CD8-positive, alpha-beta memory T cell (primary cell): ENCODE data around the gene FOXE1. TPM values are rescaled to one million over a fixed set of nuclear protein-coding genes. Genes with fewer than 3 reads are reported as not detected.

Experiments used
- CTCF ChIA-PET: fragments of 350-600 bp; sonication (Branson Sonifier 250); formaldehyde crosslinking; loops from one replicate; lab custom pipeline; 2021; ENCODE audit warnings: antibody characterized with exemption; lab: Charles Lee
- POLR2A ChIA-PET: fragments of 350-600 bp; sonication (Branson Sonifier 250); formaldehyde crosslinking; loops from one replicate; lab custom pipeline; 2021; ENCODE audit warnings: antibody characterized with exemption; lab: Charles Lee
- DNase-seq, 5 donors: peaks; one replicate each; pipeline versions ENCODE4 v3.0.0 to v3.0.0-alpha.2; 2020 to 2022; ENCODE audit warnings: mixed read lengths in 1 of 5
- H3K27ac ChIP-seq: one replicate; pipeline ENCODE4 v1.7.0; 2013; ENCODE audit warnings: low read depth, mild to moderate bottlenecking, low read length, moderate library complexity
- H3K27me3 ChIP-seq: 2 replicates; pipeline ENCODE4 v1.7.0; 2013; ENCODE audit warnings: low read length, mild to moderate bottlenecking; ENCODE audit not compliant: insufficient read depth, poor library complexity, severe bottlenecking
- H3K36me3 ChIP-seq: 2 replicates; pipeline ENCODE4 v1.7.0; 2013; ENCODE audit warnings: mild to moderate bottlenecking, low read length, moderate library complexity; ENCODE audit not compliant: insufficient read depth
- H3K4me1 ChIP-seq: 2 replicates; pipeline ENCODE4 v1.7.0; 2013; ENCODE audit warnings: mild to moderate bottlenecking, low read length, moderate library complexity; ENCODE audit not compliant: insufficient read depth
- H3K4me3 ChIP-seq: 2 replicates; pipeline ENCODE4 v1.7.0; 2013; ENCODE audit warnings: mild to moderate bottlenecking, low read length
- H3K9me3 ChIP-seq: 2 replicates; pipeline ENCODE4 v1.7.0; 2013; ENCODE audit warnings: mild to moderate bottlenecking, low read length
- H3K27ac Mint-ChIP-seq, 8 donors: one replicate each; pipeline ENCODE4 v1.8.0; 2020 to 2021; ENCODE audit warnings: mixed read lengths in 8 of 8, mild to moderate bottlenecking in 6 of 8, inconsistent platforms in 3 of 8, moderate library complexity in 3 of 8
- H3K27me3 Mint-ChIP-seq, 2 donors: one replicate each; pipeline ENCODE4 v1.8.0; 2020 to 2021; ENCODE audit warnings: mixed read lengths in 2 of 2, mild to moderate bottlenecking in 1 of 2, moderate library complexity in 1 of 2
- H3K36me3 Mint-ChIP-seq, 3 donors: one replicate each; pipeline ENCODE4 v1.8.0; 2020 to 2021; ENCODE audit warnings: mixed read lengths in 3 of 3, inconsistent platforms in 1 of 3, mild to moderate bottlenecking in 1 of 3
- H3K4me1 Mint-ChIP-seq, 3 donors: one replicate each; pipeline ENCODE4 v1.8.0; 2020 to 2021; ENCODE audit warnings: mixed read lengths in 3 of 3, inconsistent platforms in 1 of 3, mild to moderate bottlenecking in 1 of 3
- H3K4me3 Mint-ChIP-seq, 7 donors: one replicate each; pipeline ENCODE4 v1.8.0; 2020 to 2021; ENCODE audit warnings: mixed read lengths in 7 of 7, mild to moderate bottlenecking in 6 of 7, moderate library complexity in 4 of 7, inconsistent platforms in 2 of 7
- H3K9me3 Mint-ChIP-seq, 5 donors: one replicate each; pipeline ENCODE4 v1.8.0; 2020 to 2022; ENCODE audit warnings: mixed read lengths in 5 of 5, mild to moderate bottlenecking in 3 of 5, moderate library complexity in 2 of 5, inconsistent platforms in 1 of 5
- polyA plus RNA-seq: library from polyadenylated mRNA; unstranded; fragments of 300-500 nt; fragmentation: Illumina TruSeq; gene quantifications from one replicate; pipeline ENCODE4 v1.2.3, GENCODE V29; 2021
- total RNA-seq, 2 experiments: library from RNA; stranded (reverse); gene quantifications; one replicate each; pipeline ENCODE4 v1.2.3, GENCODE V29; 2021

The FOXE1 gene
- total and polyA plus RNA-seq, 3 experiments from 2014 or later, result 0.07 TPM; not detected in 2

- H3K4me3 Mint-ChIP-seq, result peak overlapping the region; percentile 60 to 80 (median 71)
- peaks cover 69 to 88% of the 10 kb centered on the region in 2 donors for H3K27me3 Mint-ChIP-seq
- Histone ChIP-seq H3K4me1 (peaks cover 26% of the 10 kb centered on the region), H3K27me3 (peaks cover 50% of the 10 kb centered on the region), H3K36me3 (no peaks in the 10 kb centered on the region), H3K27ac (no peak overlapping the region), H3K4me3 (peak overlapping the region; percentile 33), H3K9me3 (no peaks in the 10 kb centered on the region)
- peaks cover 0 to 3% (median 0%) of the 10 kb centered on the region in 5 donors for H3K9me3 Mint-ChIP-seq
- peaks cover 20 to 34% (median 23%) of the 10 kb centered on the region in 3 donors for H3K4me1 Mint-ChIP-seq
- H3K36me3 Mint-ChIP-seq, result no peaks in the 10 kb centered on the region
- H3K27ac Mint-ChIP-seq, result peak overlapping the region in 1 of 8 donors; percentile 49
- ChIA-PET CTCF (no interaction called here), POLR2A (no interaction called here)
- peak in 1 of 5 donors; percentile 25 for DNase-seq
Observed at GRCh38 chr9:97848480-97849237, 4.4 kb upstream of the FOXE1 start.

- ChIA-PET POLR2A (no interaction called here), CTCF (no interaction called here)
- no peak for DNase-seq
- Histone ChIP-seq H3K4me3 (no peak overlapping the region), H3K9me3 (no peaks in the 10 kb centered on the region), H3K27me3 (peaks cover 54% of the 10 kb centered on the region), H3K27ac (no peak overlapping the region), H3K4me1 (peaks cover 28% of the 10 kb centered on the region), H3K36me3 (no peaks in the 10 kb centered on the region)
- Mint-ChIP-seq H3K27me3 (peaks cover 69 to 85% of the 10 kb centered on the region in 2 donors), H3K4me1 (peaks cover 23 to 38% (median 23%) of the 10 kb centered on the region in 3 donors), H3K9me3 (peaks cover 0 to 3% (median 0%) of the 10 kb centered on the region in 5 donors), H3K36me3 (peaks cover 0 to 3% (median 0%) of the 10 kb centered on the region in 3 donors), H3K27ac (no peak overlapping the region), H3K4me3 (peak overlapping the region in 1 of 7 donors; percentile 76)
Observed at GRCh38 chr9:97849980-97850379, 3.0 kb upstream of the FOXE1 start.

- Mint-ChIP-seq H3K4me1 (peaks cover 23 to 38% (median 23%) of the 10 kb centered on the region in 3 donors), H3K27ac (no peak overlapping the region), H3K27me3 (peaks cover 70 to 85% of the 10 kb centered on the region in 2 donors), H3K4me3 (peak overlapping the region in 2 of 7 donors; percentile 3 to 75), H3K9me3 (peaks cover 0 to 3% (median 0%) of the 10 kb centered on the region in 5 donors), H3K36me3 (peaks cover 0 to 3% (median 0%) of the 10 kb centered on the region in 3 donors)
- Histone ChIP-seq H3K27me3 (peaks cover 63% of the 10 kb centered on the region), H3K36me3 (no peaks in the 10 kb centered on the region), H3K4me1 (peaks cover 31% of the 10 kb centered on the region), H3K9me3 (no peaks in the 10 kb centered on the region), H3K4me3 (no peak overlapping the region), H3K27ac (no peak overlapping the region)
- POLR2A ChIA-PET, result no interaction called here
- CTCF ChIA-PET, result no interaction called here
- DNase-seq, result no peak
Observed at GRCh38 chr9:97850746-97851445, 2.1 kb upstream of the FOXE1 start.

GRCh38 chr9:97851446-97851883, 1.6 kb upstream of the FOXE1 start:
- DNase-seq, result no peak
- Mint-ChIP-seq H3K36me3 (peaks cover 0 to 3% (median 0%) of the 10 kb centered on the region in 3 donors), H3K27ac (no peak overlapping the region), H3K4me1 (peaks cover 23 to 38% (median 23%) of the 10 kb centered on the region in 3 donors), H3K4me3 (peak overlapping the region in 5 of 7 donors; percentile 3 to 59 (median 26)), H3K9me3 (peaks cover 0 to 3% (median 0%) of the 10 kb centered on the region in 5 donors), H3K27me3 (peaks cover 71 to 85% of the 10 kb centered on the region in 2 donors)
- no peak overlapping the region for H3K27ac ChIP-seq
- ChIA-PET CTCF (no interaction called here), POLR2A (no interaction called here)
- no peak overlapping the region for H3K4me3 ChIP-seq
- H3K27me3 ChIP-seq, result peaks cover 69% of the 10 kb centered on the region
- no peaks in the 10 kb centered on the region for H3K9me3 ChIP-seq
- no peaks in the 10 kb centered on the region for H3K36me3 ChIP-seq
- peaks cover 31% of the 10 kb centered on the region for H3K4me1 ChIP-seq

- CTCF ChIA-PET, result no interaction called here
- Histone ChIP-seq H3K4me1 (peaks cover 31% of the 10 kb centered on the region), H3K27me3 (peaks cover 74% of the 10 kb centered on the region), H3K4me3 (no peak overlapping the region), H3K27ac (no peak overlapping the region), H3K9me3 (no peaks in the 10 kb centered on the region), H3K36me3 (no peaks in the 10 kb centered on the region)
- peaks cover 70 to 85% of the 10 kb centered on the region in 2 donors for H3K27me3 Mint-ChIP-seq
- H3K4me3 Mint-ChIP-seq, result peak overlapping the region; percentile 23 to 76 (median 63)
- H3K27ac Mint-ChIP-seq, result peak overlapping the region in 2 of 8 donors; percentile 25 to 65
- peaks cover 0 to 3% (median 0%) of the 10 kb centered on the region in 3 donors for H3K36me3 Mint-ChIP-seq
- POLR2A ChIA-PET, result no interaction called here
- H3K4me1 Mint-ChIP-seq, result peaks cover 22 to 37% (median 22%) of the 10 kb centered on the region in 3 donors
- no peak for DNase-seq
- H3K9me3 Mint-ChIP-seq, result peaks cover 0 to 3% (median 0%) of the 10 kb centered on the region in 5 donors
Observed at GRCh38 chr9:97852001-97852398, 1.0 kb upstream of the FOXE1 start.

- Histone ChIP-seq H3K36me3 (no peaks in the 10 kb centered on the region), H3K4me3 (no peak overlapping the region), H3K4me1 (peaks cover 31% of the 10 kb centered on the region), H3K27ac (no peak overlapping the region), H3K9me3 (no peaks in the 10 kb centered on the region), H3K27me3 (peaks cover 75% of the 10 kb centered on the region)
- peaks cover 72 to 85% of the 10 kb centered on the region in 2 donors for H3K27me3 Mint-ChIP-seq
- peaks cover 0 to 3% (median 1%) of the 10 kb centered on the region in 3 donors for H3K36me3 Mint-ChIP-seq
- H3K4me1 Mint-ChIP-seq, result peaks cover 22 to 38% (median 22%) of the 10 kb centered on the region in 3 donors
- H3K9me3 Mint-ChIP-seq, result peaks cover 0 to 3% (median 0%) of the 10 kb centered on the region in 5 donors
- ChIA-PET POLR2A (interaction anchor here (0.5 kb wide), 1 partner anchor 54 kb away, joined by 3 read pairs; no protein-coding TSS in a partner anchor), CTCF (no interaction called here)
- H3K27ac Mint-ChIP-seq, result peak overlapping the region in 3 of 8 donors; percentile 25 to 65 (median 39)
- H3K4me3 Mint-ChIP-seq, result peak overlapping the region; percentile 43 to 76 (median 63)
- peak in 1 of 5 donors; percentile 17 for DNase-seq
Observed at GRCh38 chr9:97852399-97853055, 499 bp upstream of the FOXE1 start.

GRCh38 chr9:97853844-97854695, 1.0 kb downstream of the FOXE1 start:
- CTCF ChIA-PET, result interaction anchor here (0.9 kb wide), 2 partner anchors 9 to 58 kb away, joined by 3 to 4 read pairs; no protein-coding TSS in a partner anchor
- peaks cover 71 to 85% of the 10 kb centered on the region in 2 donors for H3K27me3 Mint-ChIP-seq
- peaks cover 82% of the 10 kb centered on the region for H3K27me3 ChIP-seq
- peak overlapping the region; percentile 78 to 90 (median 89) for H3K4me3 Mint-ChIP-seq
- H3K4me3 ChIP-seq, result peak overlapping the region; percentile 49
- POLR2A ChIA-PET, result no interaction called here
- H3K27ac Mint-ChIP-seq, result peak overlapping the region in 2 of 8 donors; percentile 66 to 79
- no peak overlapping the region for H3K27ac ChIP-seq
- H3K9me3 Mint-ChIP-seq, result peaks cover 0 to 3% (median 0%) of the 10 kb centered on the region in 5 donors
- H3K36me3 ChIP-seq, result no peaks in the 10 kb centered on the region
- no peaks in the 10 kb centered on the region for H3K9me3 ChIP-seq
- peaks cover 0 to 3% (median 1%) of the 10 kb centered on the region in 3 donors for H3K36me3 Mint-ChIP-seq
- peak in 4 of 5 donors; percentile 18 to 71 (median 58) for DNase-seq
- H3K4me1 ChIP-seq, result peaks cover 29% of the 10 kb centered on the region
- H3K4me1 Mint-ChIP-seq, result peaks cover 18 to 34% (median 21%) of the 10 kb centered on the region in 3 donors
